Activated CD4-positive, alpha-beta T cell treated with anti-CD3 and anti-CD28 coated beads, Interleukin-2, amount 10 ng/mL, durations not matched to agents 7 days and 5 days (primary cell): ENCODE results near the gene SLC22A12. TPM values are rescaled to one million over a fixed set of nuclear protein-coding genes. Genes with fewer than 3 reads are reported as not detected.

Experiments used
- CTCF ChIA-PET: fragments of 350-600 bp; sonication (Branson Sonifier 250); formaldehyde crosslinking; loops from one replicate; lab custom pipeline; 2021; ENCODE audit warnings: antibody characterized with exemption; lab: Charles Lee
- POLR2A ChIA-PET: fragments of 350-600 bp; sonication (Branson Sonifier 250); formaldehyde crosslinking; loops from one replicate; lab custom pipeline; 2021; ENCODE audit warnings: antibody characterized with exemption; lab: Charles Lee
- DNase-seq: peaks from one replicate; pipeline ENCODE4 v3.0.0-alpha.2; 2020
- H3K27ac Mint-ChIP-seq: one replicate; pipeline ENCODE4 v1.8.0; 2021; ENCODE audit warnings: mild to moderate bottlenecking, moderate library complexity, mixed read lengths
- H3K27me3 Mint-ChIP-seq: one replicate; pipeline ENCODE4 v1.8.0; 2021; ENCODE audit warnings: mixed read lengths
- H3K36me3 Mint-ChIP-seq: one replicate; pipeline ENCODE4 v1.8.0; 2021; ENCODE audit warnings: low read depth, mixed read lengths
- H3K4me1 Mint-ChIP-seq: one replicate; pipeline ENCODE4 v1.8.0; 2021; ENCODE audit warnings: mixed read lengths
- H3K4me3 Mint-ChIP-seq: one replicate; pipeline ENCODE4 v1.8.0; 2021; ENCODE audit warnings: mild to moderate bottlenecking, moderate library complexity, mixed read lengths
- H3K9me3 Mint-ChIP-seq: one replicate; pipeline ENCODE4 v1.8.0; 2021; ENCODE audit warnings: mixed read lengths
- total RNA-seq, 2 experiments: library from RNA; stranded (reverse); gene quantifications; one replicate each; pipeline ENCODE4 v1.2.3, GENCODE V29; 2021

SLC22A12 gene
- not detected for total RNA-seq

- DNase-seq, result no peak
- Mint-ChIP-seq H3K36me3 (no peaks in the 10 kb centered on the region), H3K27ac (no peak within 1 kb of the TSS), H3K9me3 (peaks cover 7% of the 10 kb centered on the region), H3K27me3 (peaks cover 4% of the 10 kb centered on the region), H3K4me3 (no peak within 1 kb of the TSS), H3K4me1 (no peaks in the 10 kb centered on the region)
- ChIA-PET POLR2A (no interaction called here), CTCF (no interaction called here)
Measured at GRCh38 chr11:64590763-64591221, at the start of gene SLC22A12. Gene SLC22A12 (plus strand): TSS chr11:64591220. CDS start chr11:64591557, 337 bp downstream.

- no peaks in the 10 kb centered on the region for H3K36me3 Mint-ChIP-seq
- no peaks in the 10 kb centered on the region for H3K9me3 Mint-ChIP-seq
- no peaks in the 10 kb centered on the region for H3K4me1 Mint-ChIP-seq
- peaks cover 6% of the 10 kb centered on the region for H3K27me3 Mint-ChIP-seq
- no peak for DNase-seq
- H3K27ac Mint-ChIP-seq, result no peak overlapping the region
- ChIA-PET POLR2A (no interaction called here), CTCF (no interaction called here)
- no peak overlapping the region for H3K4me3 Mint-ChIP-seq
Measured at GRCh38 chr11:64542172-64543125, 48.6 kb upstream of the SLC22A12 start.

GRCh38 chr11:64543818-64544217 lies 47.2 kb upstream of the SLC22A12 start:
- Mint-ChIP-seq H3K27ac (no peak overlapping the region), H3K9me3 (no peaks in the 10 kb centered on the region), H3K4me3 (no peak overlapping the region), H3K36me3 (no peaks in the 10 kb centered on the region), H3K4me1 (no peaks in the 10 kb centered on the region), H3K27me3 (peaks cover 2% of the 10 kb centered on the region)
- CTCF ChIA-PET, result interaction anchor here (0.6 kb wide), 1 partner anchor 46 kb away, joined by 5 read pairs; no protein-coding TSS in a partner anchor
- no peak for DNase-seq
- POLR2A ChIA-PET, result no interaction called here

GRCh38 chr11:64544616-64545296 lies 46.3 kb upstream of the SLC22A12 start:
- Mint-ChIP-seq H3K4me1 (no peaks in the 10 kb centered on the region), H3K27me3 (peaks cover 3% of the 10 kb centered on the region), H3K4me3 (no peak overlapping the region), H3K36me3 (no peaks in the 10 kb centered on the region), H3K27ac (no peak overlapping the region), H3K9me3 (no peaks in the 10 kb centered on the region)
- DNase-seq, result no peak
- ChIA-PET CTCF (no interaction called here), POLR2A (no interaction called here)

- no peaks in the 10 kb centered on the region for H3K4me1 Mint-ChIP-seq
Measured at GRCh38 chr11:64545619-64546018, 45.4 kb upstream of the SLC22A12 start.

GRCh38 chr11:64546176-64546575 lies 44.8 kb upstream of the SLC22A12 start:
- ChIA-PET CTCF (no interaction called here), POLR2A (no interaction called here)
- Mint-ChIP-seq H3K36me3 (no peaks in the 10 kb centered on the region), H3K27ac (no peak overlapping the region), H3K27me3 (peaks cover 8% of the 10 kb centered on the region), H3K4me3 (no peak overlapping the region), H3K9me3 (no peaks in the 10 kb centered on the region), H3K4me1 (no peaks in the 10 kb centered on the region)
- DNase-seq, result no peak

More at GRCh38 chr11:64545619-64546018, 45.4 kb upstream of the SLC22A12 start:
- no peaks in the 10 kb centered on the region for H3K9me3 Mint-ChIP-seq
- H3K4me3 Mint-ChIP-seq, result no peak overlapping the region
- H3K36me3 Mint-ChIP-seq, result no peaks in the 10 kb centered on the region
- H3K27ac Mint-ChIP-seq, result no peak overlapping the region
- H3K27me3 Mint-ChIP-seq, result peaks cover 8% of the 10 kb centered on the region
- CTCF ChIA-PET, result no interaction called here
- POLR2A ChIA-PET, result no interaction called here
- no peak for DNase-seq

GRCh38 chr11:64546600-64546999 lies 44.4 kb upstream of the SLC22A12 start:
- Mint-ChIP-seq H3K36me3 (no peaks in the 10 kb centered on the region), H3K4me3 (no peak overlapping the region)

GRCh38 chr11:64549969-64550368 lies 41.1 kb upstream of the SLC22A12 start:
- Mint-ChIP-seq H3K36me3 (no peaks in the 10 kb centered on the region), H3K27me3 (peaks cover 6% of the 10 kb centered on the region), H3K9me3 (peaks cover 3% of the 10 kb centered on the region), H3K27ac (no peak overlapping the region), H3K4me1 (no peaks in the 10 kb centered on the region), H3K4me3 (no peak overlapping the region)
- POLR2A ChIA-PET, result no interaction called here
- CTCF ChIA-PET, result interaction anchor here (0.6 kb wide), 2 partner anchors 63 to 99 kb away, joined by 3 read pairs; no protein-coding TSS in a partner anchor
- DNase-seq, result no peak

More at GRCh38 chr11:64546600-64546999, 44.4 kb upstream of the SLC22A12 start:
- H3K27ac Mint-ChIP-seq, result no peak overlapping the region
- DNase-seq, result no peak
- CTCF ChIA-PET, result no interaction called here
- H3K9me3 Mint-ChIP-seq, result no peaks in the 10 kb centered on the region
- POLR2A ChIA-PET, result no interaction called here
- no peaks in the 10 kb centered on the region for H3K4me1 Mint-ChIP-seq
- peaks cover 8% of the 10 kb centered on the region for H3K27me3 Mint-ChIP-seq

GRCh38 chr11:64553554-64554201 lies 37.3 kb upstream of the SLC22A12 start:
- ChIA-PET POLR2A (interaction anchor here (0.6 kb wide), 1 partner anchor 151 kb away, joined by 4 read pairs; no protein-coding TSS in a partner anchor), CTCF (interaction anchor here (1.1 kb wide), 1 partner anchor 9 kb away, joined by 3 read pairs; no protein-coding TSS in a partner anchor)
- no peaks in the 10 kb centered on the region for H3K36me3 Mint-ChIP-seq
- H3K9me3 Mint-ChIP-seq, result peaks cover 3% of the 10 kb centered on the region
- peak; percentile 42 for DNase-seq
- H3K27me3 Mint-ChIP-seq, result peaks cover 6% of the 10 kb centered on the region
- H3K27ac Mint-ChIP-seq, result no peak overlapping the region
- no peaks in the 10 kb centered on the region for H3K4me1 Mint-ChIP-seq
- H3K4me3 Mint-ChIP-seq, result no peak overlapping the region

GRCh38 chr11:64556044-64556720 lies 34.8 kb upstream of the SLC22A12 start:
- H3K4me3 Mint-ChIP-seq, result no peak overlapping the region
- ChIA-PET CTCF (no interaction called here), POLR2A (no interaction called here)
- H3K4me1 Mint-ChIP-seq, result no peaks in the 10 kb centered on the region
- H3K27ac Mint-ChIP-seq, result no peak overlapping the region
- no peaks in the 10 kb centered on the region for H3K27me3 Mint-ChIP-seq
- H3K36me3 Mint-ChIP-seq, result no peaks in the 10 kb centered on the region
- no peak for DNase-seq
- peaks cover 3% of the 10 kb centered on the region for H3K9me3 Mint-ChIP-seq

- ChIA-PET CTCF (no interaction called here), POLR2A (no interaction called here)
- Mint-ChIP-seq H3K36me3 (no peaks in the 10 kb centered on the region), H3K27ac (no peak overlapping the region), H3K27me3 (no peaks in the 10 kb centered on the region), H3K4me1 (no peaks in the 10 kb centered on the region), H3K4me3 (no peak overlapping the region), H3K9me3 (peaks cover 3% of the 10 kb centered on the region)
- DNase-seq, result no peak
Measured at GRCh38 chr11:64556721-64557250, 34.2 kb upstream of the SLC22A12 start.
